H1 (cell line): ENCODE measurements around the gene HPGDS. TPM values are rescaled to one million over a fixed set of nuclear protein-coding genes. Genes with fewer than 3 reads are reported as not detected.

ENCODE experiments used
- HDAC6 ChIP-seq: IDR thresholded peaks from one replicate; pipeline ENCODE4 v1.7.1; 2012; ENCODE audit warnings: low read depth, mild to moderate bottlenecking, inconsistent platforms, low read length, moderate library complexity
- NANOG ChIP-seq: IDR thresholded peaks from 2 replicates; pipeline ENCODE4 v1.6.1; 2011; ENCODE audit warnings: low read length, low read depth, mild to moderate bottlenecking, inconsistent platforms; ENCODE audit not compliant: insufficient read depth, poor library complexity, severe bottlenecking
- polyA plus RNA-seq, 7 experiments: library from polyadenylated mRNA; depleted of rRNA in 3 of 7; stranded (reverse) in 5 of 7; unstranded in 2 of 7; fragments of >200 nt in 5 of 7; fragments of 200-250 nt in 2 of 7; gene quantifications; 1 replicate in 5 of 7; 2 replicates in 1 of 7; 4 replicates in 1 of 7; pipeline versions ENCODE4 v1.2.1 to v1.2.3, GENCODE V29; 2011 to 2013; ENCODE audit warnings: missing spikeins in 2 of 7, mixed read lengths in 2 of 7
- total RNA-seq: library from RNA; stranded (reverse); fragmentation: NEBNext Ultra II Directional; extraction: Animal tissue kit (Norgen Biotek cat#: 25700); gene quantifications from 2 replicates; pipeline ENCODE4 v1.2.1, GENCODE V29; 2021
- TF ChIP-seq, protein P1 (sequence below): IDR thresholded peaks from 2 replicates; pipeline ENCODE4 v1.6.1; 2012; ENCODE audit warnings: inconsistent platforms

HPGDS gene
- total and polyA plus RNA-seq, 2 of the 8 experiments (the other 6 are each of a cell fraction or from before 2014, with no cell fraction given): not detected

DNA sequence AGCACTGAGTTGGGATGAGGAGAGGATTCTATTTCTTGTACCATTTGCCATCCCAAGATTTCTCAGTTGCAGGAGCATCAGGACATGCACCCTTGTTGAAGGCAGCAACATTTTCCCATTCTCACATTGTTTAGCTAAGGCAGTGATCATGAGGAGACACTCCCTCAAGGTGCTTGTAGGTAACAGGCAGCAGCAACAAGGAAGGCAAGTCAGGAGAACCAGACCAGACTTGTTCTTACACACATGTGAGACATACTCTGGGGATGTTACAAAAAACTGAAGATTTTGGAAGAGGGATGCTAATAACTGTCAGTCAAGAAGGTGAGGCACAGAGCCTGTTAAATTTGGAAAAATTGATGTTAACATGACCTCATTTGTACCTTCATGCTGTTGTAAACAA lies 15.5 kb upstream of the HPGDS start (continued):
- TF ChIP-seq, protein P1, sequence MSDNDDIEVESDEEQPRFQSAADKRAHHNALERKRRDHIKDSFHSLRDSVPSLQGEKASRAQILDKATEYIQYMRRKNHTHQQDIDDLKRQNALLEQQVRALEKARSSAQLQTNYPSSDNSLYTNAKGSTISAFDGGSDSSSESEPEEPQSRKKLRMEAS: no peak
- TF ChIP-seq HDAC6 (no peak), NANOG (no peak)
